Upper lobe of left lung (tissue), 6 donors: Measurements from ENCODE around the gene RASSF5. TPM values are rescaled to one million over a fixed set of nuclear protein-coding genes. Genes with fewer than 3 reads are reported as not detected.

Experiments
- ATAC-seq, 2 donors: fragments of 200-7000 bp; cut with Tn5 transposase; one replicate each; pipeline ENCODE4 v1.9.1; 2022; ENCODE audit warnings: mild to moderate bottlenecking in 2 of 2, moderate library complexity in 2 of 2; ENCODE audit not compliant: low FRiP score in 2 of 2
- DNase-seq, 2 donors: peaks; one replicate each; pipeline ENCODE4 v3.0.0-alpha.2; 2019 to 2020
- H3K27ac ChIP-seq, 4 donors: fragments of 200-600 bp; sonication (generic); one replicate each; pipeline ENCODE4 v1.5.1; 2016 to 2019
- H3K27me3 ChIP-seq, 4 donors: fragments of 200-600 bp; sonication (generic); one replicate each; pipeline ENCODE4 v1.5.1; 2017 to 2019
- H3K36me3 ChIP-seq, 4 donors: fragments of 200-600 bp; sonication (generic); one replicate each; pipeline ENCODE4 v1.5.1; 2016 to 2019
- H3K4me1 ChIP-seq, 4 donors: fragments of 200-600 bp; sonication (generic); one replicate each; pipeline ENCODE4 v1.5.1; 2018 to 2019
- H3K4me3 ChIP-seq, 4 donors: fragments of 200-600 bp; sonication (generic); one replicate each; pipeline ENCODE4 v1.5.1; 2017 to 2019; ENCODE audit warnings: mild to moderate bottlenecking in 2 of 4, moderate library complexity in 1 of 4
- H3K9me3 ChIP-seq, 4 donors: fragments of 200-600 bp; sonication (generic); one replicate each; pipeline ENCODE4 v1.5.1; 2018 to 2019
- EP300 ChIP-seq, 4 donors: sonication (generic); formaldehyde crosslinking; IDR thresholded peaks; one replicate each; pipeline ENCODE4 v1.5.1; 2017; ENCODE audit warnings: antibody characterized with exemption in 4 of 4, control low read depth in 2 of 4
- POLR2A ChIP-seq, 4 donors: fragments of 450-650 bp; IDR thresholded peaks; one replicate each; pipeline ENCODE4 v1.5.1; 2016 to 2017; ENCODE audit warnings: antibody characterized with exemption in 4 of 4, mild to moderate bottlenecking in 2 of 4
- POLR2AphosphoS5 ChIP-seq, 2 donors: sonication (generic); formaldehyde crosslinking; IDR thresholded peaks; one replicate each; pipeline ENCODE4 v1.5.1; 2017; ENCODE audit warnings: antibody characterized with exemption in 2 of 2
- WGBS, 2 donors: methylation state at CpG; one replicate each; pipeline ENCODE4 v1.1.5; 2017 to 2018; 5-methylcytosine and 5-hydroxymethylcytosine counted together
- total RNA-seq, 6 donors: library from RNA; depleted of rRNA in 4 of 6; stranded (reverse); fragments of >200 nt in 4 of 6; gene quantifications; one replicate each; pipeline versions ENCODE4 v1.1.0 to v1.2.1, GENCODE V29; 2016 to 2021
- TF ChIP-seq, protein P1 (sequence below), 6 experiments: fragments of 450-650 bp in 4 of 6; fragments of 200-600 bp in 2 of 6; sonication (generic) in 2 of 6; IDR thresholded peaks; one replicate each; pipeline ENCODE4 v1.5.1; 2016 to 2019; ENCODE audit warnings: antibody characterized with exemption in 6 of 6
- donor health status: DM: no; HTN: no; CAD: no; lungs with moderate emphysema.
- donor health status: DM: no; HTN: yes; CAD: no; lungs with severe emphysema.

The RASSF5 gene
- total RNA-seq, 6 donors from 2014 or later, result 47.2 to 61.1 (median 54.9) TPM

DNA sequence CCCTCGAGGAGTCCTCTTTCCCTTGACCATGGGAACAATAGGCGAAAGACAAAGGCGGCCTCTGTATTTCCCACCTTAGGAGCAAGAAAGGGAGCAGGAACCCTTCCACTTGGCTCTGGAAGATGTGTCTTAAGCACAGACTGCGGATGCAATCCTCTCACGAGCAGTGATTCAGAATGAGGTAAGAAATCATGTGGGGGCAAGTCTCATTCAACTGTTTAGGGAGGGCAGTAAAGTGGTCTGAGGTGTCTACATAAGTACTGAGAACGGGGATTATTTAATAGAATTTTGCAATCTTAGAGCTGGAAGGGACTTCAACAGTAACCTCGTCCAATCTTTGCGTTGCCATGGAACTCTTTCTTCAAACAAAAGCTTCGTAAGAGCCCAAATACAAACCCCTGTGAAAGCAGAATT, 126.4 kb downstream of the RASSF5 start:
- peak in 1 of 2 donors; percentile 30 for DNase-seq
- TF ChIP-seq EP300 (IDR thresholded peaks at IDR 0.05) (peak in 1 of 4 donors; percentile 32), POLR2AphosphoS5 (IDR thresholded peaks at IDR 0.05) (no peak)
- TF ChIP-seq, protein P1, sequence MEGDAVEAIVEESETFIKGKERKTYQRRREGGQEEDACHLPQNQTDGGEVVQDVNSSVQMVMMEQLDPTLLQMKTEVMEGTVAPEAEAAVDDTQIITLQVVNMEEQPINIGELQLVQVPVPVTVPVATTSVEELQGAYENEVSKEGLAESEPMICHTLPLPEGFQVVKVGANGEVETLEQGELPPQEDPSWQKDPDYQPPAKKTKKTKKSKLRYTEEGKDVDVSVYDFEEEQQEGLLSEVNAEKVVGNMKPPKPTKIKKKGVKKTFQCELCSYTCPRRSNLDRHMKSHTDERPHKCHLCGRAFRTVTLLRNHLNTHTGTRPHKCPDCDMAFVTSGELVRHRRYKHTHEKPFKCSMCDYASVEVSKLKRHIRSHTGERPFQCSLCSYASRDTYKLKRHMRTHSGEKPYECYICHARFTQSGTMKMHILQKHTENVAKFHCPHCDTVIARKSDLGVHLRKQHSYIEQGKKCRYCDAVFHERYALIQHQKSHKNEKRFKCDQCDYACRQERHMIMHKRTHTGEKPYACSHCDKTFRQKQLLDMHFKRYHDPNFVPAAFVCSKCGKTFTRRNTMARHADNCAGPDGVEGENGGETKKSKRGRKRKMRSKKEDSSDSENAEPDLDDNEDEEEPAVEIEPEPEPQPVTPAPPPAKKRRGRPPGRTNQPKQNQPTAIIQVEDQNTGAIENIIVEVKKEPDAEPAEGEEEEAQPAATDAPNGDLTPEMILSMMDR (IDR thresholded peaks at IDR 0.05), result no peak

DNA sequence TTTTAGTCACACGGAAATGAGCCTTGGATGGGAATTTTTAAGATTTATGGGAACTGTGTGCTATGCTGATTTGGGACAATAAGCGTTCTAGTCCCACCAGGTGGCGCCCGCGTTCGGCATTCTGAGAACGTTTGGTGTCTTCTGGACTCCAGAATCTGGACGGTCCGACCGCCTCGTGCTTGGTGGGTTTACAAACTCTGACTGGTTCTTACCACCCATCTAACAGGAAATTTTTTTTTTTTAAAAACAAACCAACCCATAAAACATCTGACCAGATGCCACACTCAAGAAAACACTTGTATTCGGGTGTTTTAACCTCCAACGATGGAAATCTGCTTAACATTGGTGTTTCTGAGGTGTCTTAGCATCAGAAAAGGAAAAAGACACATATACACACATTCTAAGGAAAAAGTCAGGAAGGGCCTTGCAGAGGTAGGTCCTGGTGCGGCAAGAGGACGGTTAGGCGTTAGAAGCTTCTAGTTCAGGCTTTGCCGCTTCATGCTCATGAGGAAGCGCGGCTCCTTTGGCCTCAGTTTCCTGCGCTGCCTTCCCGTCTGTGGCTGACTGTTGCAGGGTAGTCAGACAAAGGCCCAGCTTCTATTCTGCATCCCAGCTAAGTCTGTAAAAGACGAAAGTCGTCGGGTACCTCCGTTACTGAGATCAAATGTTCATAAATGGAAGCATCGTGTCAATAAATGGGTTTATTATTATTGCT, 127.2 kb downstream of the RASSF5 start:
- TF ChIP-seq POLR2A (IDR thresholded peaks at IDR 0.05), result no peak
- TF ChIP-seq, protein P1 (IDR thresholded peaks at IDR 0.05), result peak; percentile 66 to 80 (median 74)
- Histone ChIP-seq H3K4me3 (peak overlapping the region in 3 of 4 donors; percentile 79 to 91 (median 80)), H3K27me3 (no peaks in the 10 kb centered on the region), H3K9me3 (no peaks in the 10 kb centered on the region), H3K36me3 (no peaks in the 10 kb centered on the region), H3K27ac (peak overlapping the region; percentile 75 to 88 (median 80)), H3K4me1 (peaks cover 9 to 39% (median 20%) of the 10 kb centered on the region in 4 donors)
- DNase-seq (peak in 1 of 2 donors; percentile 95), ATAC-seq (peak; percentile 85 to 89)
- 6% methylated on average over 19 to 26 of the region's 26 CpGs for WGBS, 2 donors

More for the DNA sequence above, 126.4 kb downstream of the RASSF5 start:
- Histone ChIP-seq H3K4me1 (peaks cover 9 to 39% (median 20%) of the 10 kb centered on the region in 4 donors), H3K27ac (peak overlapping the region in 3 of 4 donors; percentile 30 to 88 (median 75)), H3K4me3 (no peak overlapping the region), H3K9me3 (no peaks in the 10 kb centered on the region), H3K27me3 (no peaks in the 10 kb centered on the region), H3K36me3 (no peaks in the 10 kb centered on the region)
- 45 to 59% methylated on average over 9 of the region's 9 CpGs for WGBS, 2 donors
- ATAC-seq, result peak; percentile 15 to 66

DNA sequence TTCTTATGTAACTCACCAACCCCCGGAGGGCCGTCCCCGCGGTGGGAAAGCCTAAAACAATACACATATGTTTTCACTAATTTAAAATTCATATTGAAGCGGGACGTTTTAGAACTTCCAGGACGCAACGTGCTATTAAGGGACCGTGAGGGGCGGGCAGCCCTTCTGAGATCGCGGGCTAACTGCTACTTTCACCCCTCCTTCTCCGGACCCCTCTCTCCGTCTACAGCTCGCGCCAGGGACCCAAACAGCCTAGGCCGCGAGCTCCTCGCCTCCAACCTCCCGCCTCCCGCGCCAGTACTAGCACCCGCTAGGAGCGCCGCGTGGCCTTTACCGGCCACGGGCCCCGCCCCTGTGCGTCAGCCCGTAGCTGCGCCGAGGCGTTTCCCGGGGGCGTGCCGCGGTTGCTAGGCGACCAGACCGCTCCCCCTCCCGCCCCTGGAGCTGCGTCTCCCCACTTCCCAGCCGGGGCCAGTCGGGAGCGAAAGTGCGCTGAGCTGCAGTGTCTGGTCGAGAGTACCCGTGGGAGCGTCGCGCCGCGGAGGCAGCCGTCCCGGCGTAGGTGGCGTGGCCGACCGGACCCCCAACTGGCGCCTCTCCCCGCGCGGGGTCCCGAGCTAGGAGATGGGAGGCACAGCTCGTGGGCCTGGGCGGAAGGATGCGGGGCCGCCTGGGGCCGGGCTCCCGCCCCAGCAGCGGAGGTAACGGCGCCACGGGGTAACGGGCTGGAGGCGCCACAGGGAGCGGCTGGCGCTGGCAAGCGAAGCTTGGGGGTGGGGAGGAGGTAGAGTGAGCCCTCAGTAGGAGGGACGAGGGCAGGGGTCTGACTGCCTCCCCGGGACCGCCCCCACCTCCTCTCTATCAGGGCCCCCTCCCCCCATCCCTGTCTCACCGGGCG, 128.0 kb downstream of the RASSF5 start, which contains the start of gene DYRK3:
Gene DYRK3 (plus strand): TSS at position 457 of the 898 bp plus-strand sequence. CDS start 168 bp downstream, at position 625.
- ATAC-seq, result peak; percentile 98
- peak within 1 kb of the TSS; percentile 75 to 88 (median 80) for H3K27ac ChIP-seq
- H3K27me3 ChIP-seq, result no peaks in the 10 kb centered on the region
- peak; percentile 98 to 99 for DNase-seq
- no peaks in the 10 kb centered on the region for H3K9me3 ChIP-seq
- peak in 1 of 4 donors; percentile 55 for TF ChIP-seq EP300 (IDR thresholded peaks at IDR 0.05)
- peak in 3 of 4 donors; percentile 78 to 95 (median 80) for TF ChIP-seq POLR2A (IDR thresholded peaks at IDR 0.05)
- TF ChIP-seq, protein P1 (IDR thresholded peaks at IDR 0.05), result peak in 5 of 6 experiments; percentile 16 to 32 (median 31)
- TF ChIP-seq POLR2AphosphoS5 (IDR thresholded peaks at IDR 0.05), result peak; percentile 96 to 99
- no peaks in the 10 kb centered on the region for H3K36me3 ChIP-seq
- 1% methylated on average over 19 to 42 of the region's 84 CpGs for WGBS, 2 donors
- H3K4me1 ChIP-seq, result peaks cover 9 to 39% (median 20%) of the 10 kb centered on the region in 4 donors
- H3K4me3 ChIP-seq, result peak within 1 kb of the TSS; percentile 79 to 91 (median 80)

DNA sequence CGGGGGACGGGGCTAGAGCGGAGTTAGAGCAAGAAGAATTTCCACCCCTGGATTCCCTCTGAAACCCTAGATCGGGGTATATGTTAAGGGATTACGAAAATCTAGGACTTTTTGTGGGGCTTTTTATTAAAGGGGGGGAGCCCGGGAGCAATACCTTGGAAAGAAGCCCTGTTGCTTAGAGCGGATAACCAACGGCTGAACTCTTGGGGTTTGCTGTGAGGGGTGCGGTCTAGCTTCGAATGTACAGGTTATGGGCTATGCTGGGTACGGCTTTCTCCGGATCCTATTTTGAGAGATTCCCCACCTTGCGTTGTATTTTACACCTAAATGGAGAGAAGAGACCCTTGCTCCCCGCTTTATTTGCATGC, 128.6 kb downstream of the RASSF5 start:
- H3K4me3 ChIP-seq, result peak overlapping the region; percentile 79 to 91 (median 80)
- WGBS, 2 donors, result 6% methylated on average over 11 to 14 of the region's 14 CpGs
- DNase-seq, result no peak
- TF ChIP-seq POLR2AphosphoS5 (IDR thresholded peaks at IDR 0.05), result no peak
- TF ChIP-seq, protein P1 (IDR thresholded peaks at IDR 0.05), result no peak
- TF ChIP-seq EP300 (IDR thresholded peaks at IDR 0.05), result no peak
- no peak for TF ChIP-seq POLR2A (IDR thresholded peaks at IDR 0.05)
- H3K27me3 ChIP-seq, result no peaks in the 10 kb centered on the region
- H3K36me3 ChIP-seq, result no peaks in the 10 kb centered on the region
- H3K4me1 ChIP-seq, result peaks cover 9 to 37% (median 20%) of the 10 kb centered on the region in 4 donors
- H3K9me3 ChIP-seq, result no peaks in the 10 kb centered on the region
- no peak for ATAC-seq
- H3K27ac ChIP-seq, result peak overlapping the region; percentile 75 to 88 (median 80)
